SU-DHL-6 (cell line): ENCODE measurements around the gene DDR2.

Experiments
- EZH2phosphoT487 ChIP-seq: fragments of 200-600 bp; sonication (generic), shearing (Covaris generic); conservative IDR thresholded peaks from 2 replicates; pipeline ENCODE4 v1.6.1; 2018; ENCODE audit warnings: mild to moderate bottlenecking, antibody characterized with exemption, low read length, moderate library complexity, mixed read lengths
- TF ChIP-seq, protein P1 (sequence below): fragments of 200-600 bp; sonication (generic); IDR thresholded peaks from one replicate; pipeline ENCODE4 v1.5.1; 2017; ENCODE audit warnings: antibody characterized with exemption, mild to moderate bottlenecking, low read length, moderate library complexity; ENCODE audit not compliant: insufficient read depth, poor library complexity, severe bottlenecking

GRCh38 chr1:162753001-162753658 lies 120.9 kb downstream of the DDR2 start:
- TF ChIP-seq, protein P1, sequence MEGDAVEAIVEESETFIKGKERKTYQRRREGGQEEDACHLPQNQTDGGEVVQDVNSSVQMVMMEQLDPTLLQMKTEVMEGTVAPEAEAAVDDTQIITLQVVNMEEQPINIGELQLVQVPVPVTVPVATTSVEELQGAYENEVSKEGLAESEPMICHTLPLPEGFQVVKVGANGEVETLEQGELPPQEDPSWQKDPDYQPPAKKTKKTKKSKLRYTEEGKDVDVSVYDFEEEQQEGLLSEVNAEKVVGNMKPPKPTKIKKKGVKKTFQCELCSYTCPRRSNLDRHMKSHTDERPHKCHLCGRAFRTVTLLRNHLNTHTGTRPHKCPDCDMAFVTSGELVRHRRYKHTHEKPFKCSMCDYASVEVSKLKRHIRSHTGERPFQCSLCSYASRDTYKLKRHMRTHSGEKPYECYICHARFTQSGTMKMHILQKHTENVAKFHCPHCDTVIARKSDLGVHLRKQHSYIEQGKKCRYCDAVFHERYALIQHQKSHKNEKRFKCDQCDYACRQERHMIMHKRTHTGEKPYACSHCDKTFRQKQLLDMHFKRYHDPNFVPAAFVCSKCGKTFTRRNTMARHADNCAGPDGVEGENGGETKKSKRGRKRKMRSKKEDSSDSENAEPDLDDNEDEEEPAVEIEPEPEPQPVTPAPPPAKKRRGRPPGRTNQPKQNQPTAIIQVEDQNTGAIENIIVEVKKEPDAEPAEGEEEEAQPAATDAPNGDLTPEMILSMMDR, result no peak
- no peak for TF ChIP-seq EZH2phosphoT487
